ENCODE data around the gene CCP110.

DNA sequence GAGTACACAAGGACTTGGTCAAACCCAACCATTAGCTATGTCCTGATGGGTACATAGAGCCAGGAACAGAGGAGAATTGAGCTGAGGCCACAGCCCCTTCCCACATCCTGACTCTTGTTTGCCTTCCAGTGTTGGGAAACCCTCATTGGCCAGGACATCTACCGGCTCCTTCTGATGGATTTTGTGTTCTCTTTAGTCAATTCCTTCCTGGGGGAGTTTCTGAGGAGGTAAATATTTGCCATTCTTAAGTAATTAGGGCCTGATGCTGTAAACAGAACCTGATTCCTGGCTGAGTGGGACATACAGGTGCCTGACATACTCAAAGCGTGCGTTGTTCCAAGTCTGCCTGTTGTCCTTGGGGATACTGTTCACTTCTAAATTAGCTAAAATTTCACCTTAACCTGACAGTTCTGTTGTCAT, 44.4 kb upstream of the CCP110 start:
- TF ChIP-seq CTCF (IDR thresholded peaks at IDR 0.05) (no peak), POLR2A (IDR thresholded peaks at IDR 0.05) (no peak)

All from body of pancreas (tissue), 4 donors.